ENCODE measurements around the gene SHQ1. TPM values are rescaled to one million over a fixed set of nuclear protein-coding genes. Genes with fewer than 3 reads are reported as not detected.
A peak's percentile ranks its signal among the peaks of the same experiment; 100 is the strongest.

The SHQ1 gene
- total RNA-seq, 4 donors from 2014 or later: 8.7 to 19.9 (median 12.4) TPM

DNA sequence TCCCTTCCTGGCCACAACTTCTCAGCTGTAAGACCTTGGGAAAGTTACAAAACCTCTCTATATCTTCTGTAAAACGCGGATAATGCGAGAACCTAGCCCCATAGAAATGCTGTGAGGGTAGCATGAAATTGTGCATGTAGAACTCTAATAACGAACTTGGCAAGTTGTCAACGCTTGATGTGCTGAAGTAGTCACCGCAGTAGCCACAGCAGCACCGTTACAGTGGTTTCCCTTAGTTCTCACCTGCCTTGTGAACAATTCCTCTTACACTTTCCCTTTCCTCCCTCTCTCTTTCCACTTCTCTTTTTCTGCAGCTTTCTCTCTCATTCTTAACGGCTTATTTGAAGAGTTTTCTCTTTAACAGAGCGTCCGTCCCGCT is 447 bp upstream of the SHQ1 start:
- TF ChIP-seq, protein P1, sequence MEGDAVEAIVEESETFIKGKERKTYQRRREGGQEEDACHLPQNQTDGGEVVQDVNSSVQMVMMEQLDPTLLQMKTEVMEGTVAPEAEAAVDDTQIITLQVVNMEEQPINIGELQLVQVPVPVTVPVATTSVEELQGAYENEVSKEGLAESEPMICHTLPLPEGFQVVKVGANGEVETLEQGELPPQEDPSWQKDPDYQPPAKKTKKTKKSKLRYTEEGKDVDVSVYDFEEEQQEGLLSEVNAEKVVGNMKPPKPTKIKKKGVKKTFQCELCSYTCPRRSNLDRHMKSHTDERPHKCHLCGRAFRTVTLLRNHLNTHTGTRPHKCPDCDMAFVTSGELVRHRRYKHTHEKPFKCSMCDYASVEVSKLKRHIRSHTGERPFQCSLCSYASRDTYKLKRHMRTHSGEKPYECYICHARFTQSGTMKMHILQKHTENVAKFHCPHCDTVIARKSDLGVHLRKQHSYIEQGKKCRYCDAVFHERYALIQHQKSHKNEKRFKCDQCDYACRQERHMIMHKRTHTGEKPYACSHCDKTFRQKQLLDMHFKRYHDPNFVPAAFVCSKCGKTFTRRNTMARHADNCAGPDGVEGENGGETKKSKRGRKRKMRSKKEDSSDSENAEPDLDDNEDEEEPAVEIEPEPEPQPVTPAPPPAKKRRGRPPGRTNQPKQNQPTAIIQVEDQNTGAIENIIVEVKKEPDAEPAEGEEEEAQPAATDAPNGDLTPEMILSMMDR (IDR thresholded peaks at IDR 0.05): no peak
- TF ChIP-seq EP300 (IDR thresholded peaks at IDR 0.05) (no peak), POLR2A (IDR thresholded peaks at IDR 0.05; ENCODE audit: low read depth) (no peak), POLR2AphosphoS5 (IDR thresholded peaks at IDR 0.05) (no peak)
- H3K4me3 ChIP-seq: peak overlapping the region; percentile 75 to 92 (median 78)
- no peak for DNase-seq (ENCODE audit: extremely low spot score)
- intact Hi-C loops (cut with DNase I): loop anchor here (5.0 to 10.0 kb wide), 2 partner anchors 39 to 206 kb away; partner anchors contain the start of gene GXYLT2
- peaks cover 17 to 43% (median 31%) of the 10 kb centered on the region in 4 donors for H3K4me1 ChIP-seq
- under 1% methylated on average over 11 of the region's 11 CpGs for WGBS
- H3K36me3 ChIP-seq: no peaks in the 10 kb centered on the region
- H3K9me3 ChIP-seq: no peaks in the 10 kb centered on the region
- H3K27me3 ChIP-seq: no peaks in the 10 kb centered on the region
- peak overlapping the region in 2 of 4 donors; percentile 78 to 87 for H3K27ac ChIP-seq (replicated peaks in 1 of 4)

DNA sequence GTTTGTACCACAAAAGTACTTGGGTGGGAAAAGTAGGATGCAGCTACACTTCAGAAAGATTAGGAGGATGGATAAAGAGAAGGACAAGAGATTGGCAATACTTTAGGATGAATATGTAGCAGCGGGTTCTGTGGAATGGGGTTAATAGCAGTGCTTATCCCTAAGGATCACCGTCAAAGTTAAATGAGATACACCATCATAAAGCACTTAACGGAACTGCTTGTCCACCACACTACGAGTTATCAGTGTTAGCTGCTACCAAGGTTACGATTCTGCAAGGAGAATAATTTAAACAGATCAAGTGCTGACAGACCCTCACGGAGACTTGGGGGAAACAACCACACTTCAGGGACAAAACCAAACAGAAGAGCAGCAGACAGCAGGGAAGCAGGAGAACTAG is 963 bp downstream of the SHQ1 start:
- WGBS: 13% methylated on average over 6 of the region's 6 CpGs
- no peak for DNase-seq (ENCODE audit: extremely low spot score)
- Histone ChIP-seq H3K9me3 (no peaks in the 10 kb centered on the region), H3K4me1 (peaks cover 17 to 43% (median 31%) of the 10 kb centered on the region in 4 donors), H3K4me3 (peak overlapping the region; percentile 75 to 92 (median 78)), H3K27me3 (no peaks in the 10 kb centered on the region), H3K36me3 (peaks cover 2 to 10% (median 6%) of the 10 kb centered on the region in 4 donors), H3K27ac (replicated peaks in 1 of 4) (peak overlapping the region; percentile 75 to 87 (median 82))
- intact Hi-C loops (cut with DNase I): loop anchor here (5.0 to 10.0 kb wide), 2 partner anchors 40 to 208 kb away; partner anchors contain the start of gene GXYLT2
- TF ChIP-seq POLR2AphosphoS5 (IDR thresholded peaks at IDR 0.05) (no peak), POLR2A (IDR thresholded peaks at IDR 0.05; ENCODE audit: low read depth) (no peak), EP300 (IDR thresholded peaks at IDR 0.05) (no peak)
- TF ChIP-seq, protein P1 (IDR thresholded peaks at IDR 0.05): no peak

DNA sequence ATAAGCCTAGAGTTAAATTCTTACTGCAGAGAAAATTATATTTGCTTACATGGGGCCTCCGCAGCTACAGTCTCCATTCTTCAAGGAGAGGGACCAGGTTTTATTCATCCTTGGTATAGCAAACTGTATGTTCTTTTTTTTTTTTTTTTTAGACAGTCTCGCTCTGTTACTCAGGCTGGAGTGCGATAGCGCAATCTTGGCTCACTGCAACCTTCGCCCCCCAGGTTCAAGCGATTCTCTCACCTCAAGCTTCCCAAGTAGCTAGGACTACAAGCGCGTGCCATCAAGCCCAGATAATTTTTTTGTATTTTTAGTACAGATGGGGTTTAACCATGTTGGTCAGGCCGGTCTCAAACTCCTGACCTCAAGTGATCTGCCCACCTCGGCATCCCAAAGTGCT is 2.1 kb downstream of the SHQ1 start:
- TF ChIP-seq POLR2AphosphoS5 (IDR thresholded peaks at IDR 0.05): no peak
- TF ChIP-seq EP300 (IDR thresholded peaks at IDR 0.05): no peak
- TF ChIP-seq, protein P1 (IDR thresholded peaks at IDR 0.05): no peak
- TF ChIP-seq POLR2A (IDR thresholded peaks at IDR 0.05; ENCODE audit: low read depth): no peak
- Histone ChIP-seq H3K36me3 (peaks cover 13 to 22% (median 17%) of the 10 kb centered on the region in 4 donors), H3K9me3 (no peaks in the 10 kb centered on the region), H3K27ac (replicated peaks in 1 of 4) (no peak overlapping the region), H3K4me3 (no peak overlapping the region), H3K27me3 (no peaks in the 10 kb centered on the region), H3K4me1 (peaks cover 17 to 37% (median 31%) of the 10 kb centered on the region in 4 donors)
- intact Hi-C loops (cut with DNase I): loop anchor here (5.0 to 10.0 kb wide), 2 partner anchors 41 to 209 kb away; partner anchors contain the start of gene GXYLT2
- WGBS: 97% methylated on average over 10 of the region's 10 CpGs
- DNase-seq (ENCODE audit: extremely low spot score): no peak

DNA sequence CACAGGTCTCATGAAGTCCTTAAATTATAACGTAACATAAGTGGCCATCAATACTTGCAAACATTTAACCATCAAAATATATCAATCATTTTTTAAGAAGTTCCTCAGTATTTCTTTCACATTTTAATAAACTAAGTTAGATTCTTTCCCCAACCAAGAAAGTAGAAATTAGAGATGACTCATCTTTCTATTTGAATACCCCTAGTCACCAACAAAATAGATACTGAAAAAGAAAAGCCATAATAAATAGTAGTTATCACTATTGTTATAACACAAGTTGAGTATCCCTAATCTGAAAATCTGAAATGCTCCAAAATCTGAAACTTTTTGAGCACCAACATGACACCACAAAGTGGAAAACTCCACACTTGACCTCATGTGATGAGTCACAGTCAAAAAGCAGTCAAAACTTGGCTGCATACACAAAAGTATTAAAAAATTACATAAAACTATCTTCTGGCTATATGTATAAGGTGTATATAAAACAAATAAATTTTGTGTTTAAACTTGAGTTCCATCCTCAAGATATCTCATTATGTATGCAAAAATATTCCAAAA is 3.7 kb downstream of the SHQ1 start:
- no peaks in the 10 kb centered on the region for H3K27me3 ChIP-seq
- peaks cover 14 to 37% (median 28%) of the 10 kb centered on the region in 4 donors for H3K36me3 ChIP-seq
- H3K27ac ChIP-seq (replicated peaks in 1 of 4): no peak overlapping the region
- DNase-seq (ENCODE audit: extremely low spot score): no peak
- peaks cover 17 to 37% (median 31%) of the 10 kb centered on the region in 4 donors for H3K4me1 ChIP-seq
- no peaks in the 10 kb centered on the region for H3K9me3 ChIP-seq
- 95% methylated on average over 1 of the region's 1 CpG for WGBS
- no peak overlapping the region for H3K4me3 ChIP-seq
- TF ChIP-seq POLR2AphosphoS5 (IDR thresholded peaks at IDR 0.05) (no peak), EP300 (IDR thresholded peaks at IDR 0.05) (no peak), POLR2A (IDR thresholded peaks at IDR 0.05; ENCODE audit: low read depth) (no peak)
- TF ChIP-seq, protein P1 (IDR thresholded peaks at IDR 0.05): no peak
- intact Hi-C loops (cut with DNase I): loop anchor here (10.0 kb wide), 1 partner anchor 210 kb away; no protein-coding TSS in a partner anchor

All from esophagus muscularis mucosa (tissue), 4 donors.